GM23338 (cell line): ENCODE results near the gene FMO2. TPM values are rescaled to one million over a fixed set of nuclear protein-coding genes. Genes with fewer than 3 reads are reported as not detected.

Experiments
- ATAC-seq: fragments of 200-7000 bp; cut with Tn5 transposase; 3 replicates; pipeline ENCODE4 v1.9.1; 2020
- DNase-seq: peaks from one replicate; pipeline ENCODE4 v3.0.0-alpha.2; 2015; ENCODE audit warnings: low spot score
- H2AFZ ChIP-seq: fragments of 200-600 bp; sonication (generic); 2 replicates; pipeline ENCODE4 v1.8.0; 2016; ENCODE audit warnings: antibody characterized with exemption, mild to moderate bottlenecking, moderate library complexity
- H3F3A ChIP-seq: fragments of 200-600 bp; sonication (generic); replicated peaks from 2 replicates; pipeline ENCODE4 v1.8.0; 2017; ENCODE audit warnings: antibody characterized with exemption, mixed run types, low read depth
- H3K27ac ChIP-seq: fragments of 200-600 bp; sonication (generic); 2 replicates; pipeline ENCODE4 v1.6.1; 2016; ENCODE audit warnings: low read depth
- H3K27me3 ChIP-seq: fragments of 200-600 bp; sonication (generic); 2 replicates; pipeline ENCODE4 v1.8.0; 2016; ENCODE audit warnings: mild to moderate bottlenecking, mixed run types, moderate library complexity; ENCODE audit not compliant: insufficient read depth
- H3K36me3 ChIP-seq: fragments of 200-600 bp; sonication (generic); 2 replicates; pipeline ENCODE4 v1.8.0; 2016; ENCODE audit warnings: mild to moderate bottlenecking; ENCODE audit not compliant: insufficient read depth
- H3K4me1 ChIP-seq: fragments of 200-600 bp; sonication (generic); 2 replicates; pipeline ENCODE4 v1.8.0; 2016; ENCODE audit warnings: mild to moderate bottlenecking, moderate library complexity; ENCODE audit not compliant: insufficient read depth
- H3K4me2 ChIP-seq: fragments of 200-600 bp; sonication (generic); 2 replicates; pipeline ENCODE4 v1.7.1; 2017; ENCODE audit warnings: mixed run types
- H3K4me3 ChIP-seq: fragments of 200-600 bp; sonication (generic); 2 replicates; pipeline ENCODE4 v1.6.1; 2016; ENCODE audit warnings: mixed run types
- H3K79me2 ChIP-seq: fragments of 200-600 bp; sonication (generic); replicated peaks from 2 replicates; pipeline ENCODE4 v1.8.0; 2017; ENCODE audit warnings: mild to moderate bottlenecking; ENCODE audit not compliant: insufficient read depth
- H3K9me2 ChIP-seq: fragments of 200-600 bp; sonication (generic); 2 replicates; pipeline ENCODE4 v1.8.0; 2017; ENCODE audit not compliant: insufficient read depth
- H4K20me1 ChIP-seq: fragments of 200-600 bp; sonication (generic); replicated peaks from 2 replicates; pipeline ENCODE4 v1.8.0; 2017; ENCODE audit warnings: mild to moderate bottlenecking; ENCODE audit not compliant: insufficient read depth
- H3K27ac Mint-ChIP-seq: 2 replicates; pipeline ENCODE4 v1.8.0; 2020; ENCODE audit warnings: inconsistent platforms, mild to moderate bottlenecking, moderate library complexity, mixed read lengths
- H3K27me3 Mint-ChIP-seq: 3 replicates; pipeline ENCODE4 v1.8.0; 2022; ENCODE audit warnings: low read depth, mild to moderate bottlenecking, moderate library complexity, mixed read lengths, inconsistent platforms; ENCODE audit not compliant: insufficient read depth, poor library complexity
- H3K36me3 Mint-ChIP-seq: 3 replicates; pipeline ENCODE4 v1.8.0; 2021; ENCODE audit warnings: low read depth, mild to moderate bottlenecking, inconsistent platforms, moderate library complexity, mixed read lengths
- H3K4me1 Mint-ChIP-seq: 3 replicates; pipeline ENCODE4 v1.8.0; 2020; ENCODE audit warnings: mild to moderate bottlenecking, inconsistent platforms, mixed read lengths
- H3K4me3 Mint-ChIP-seq: 3 replicates; pipeline ENCODE4 v1.8.0; 2021; ENCODE audit warnings: moderate library complexity, mild to moderate bottlenecking, inconsistent platforms, mixed read lengths
- H3K9me3 Mint-ChIP-seq: 3 replicates; pipeline ENCODE4 v1.8.0; 2020; ENCODE audit warnings: moderate library complexity, mild to moderate bottlenecking, inconsistent platforms, mixed read lengths
- CTCF ChIP-seq, 2 experiments: fragments of 200-600 bp in 1 of 2; sonication (generic) in 1 of 2; conservative IDR thresholded peaks; 2 replicates each; pipeline versions ENCODE4 v1.5.1 to v1.6.1; 2016 to 2017; ENCODE audit warnings: antibody characterized with exemption in 2 of 2, low read depth in 2 of 2, mild to moderate bottlenecking in 2 of 2, moderate library complexity in 1 of 2
- JUNB ChIP-seq: IDR thresholded peaks from one replicate; pipeline ENCODE4 v1.6.1; 2016; ENCODE audit warnings: antibody characterized with exemption; ENCODE audit not compliant: unreplicated experiment
- NANOG ChIP-seq: IDR thresholded peaks from 2 replicates; pipeline ENCODE4 v1.6.1; 2016; ENCODE audit warnings: antibody characterized with exemption, borderline replicate concordance
- STAT1 ChIP-seq: IDR thresholded peaks from one replicate; pipeline ENCODE4 v1.6.1; 2016; ENCODE audit warnings: antibody characterized with exemption; ENCODE audit not compliant: unreplicated experiment
- ZNF114 ChIP-seq: fragments of 250-450 bp; sonication (Bioruptor Pico); IDR thresholded peaks from 2 replicates; pipeline ENCODE4 v1.5.0; 2020; ENCODE audit warnings: mild to moderate bottlenecking, moderate library complexity
- ZNF331 ChIP-seq: fragments of 250-450 bp; sonication (Bioruptor Pico); IDR thresholded peaks from 2 replicates; pipeline ENCODE4 v1.5.0; 2020; ENCODE audit warnings: low read depth, mild to moderate bottlenecking, moderate library complexity
- ZNF462 ChIP-seq: fragments of 250-450 bp; sonication (Bioruptor Pico); IDR thresholded peaks from 2 replicates; pipeline ENCODE4 v1.5.0; 2020; ENCODE audit warnings: mild to moderate bottlenecking, moderate library complexity
- polyA plus RNA-seq: library from polyadenylated mRNA; unstranded; fragments of >200 nt; fragmentation: Nextera tagmentation; extraction: Ambion mirVana; gene quantifications from 2 replicates; pipeline ENCODE4 v1.2.1, GENCODE V29; 2016
- total RNA-seq: library from RNA; depleted of rRNA; stranded (reverse); fragments of >200 nt; shearing (Covaris generic); gene quantifications from 2 replicates; pipeline ENCODE4 v1.2.3, GENCODE V29; 2014

The FMO2 gene
- total and polyA plus RNA-seq, 2 experiments from 2014 or later = 0.31 TPM; not detected in 1

GRCh38 chr1:171245458-171246064, 60.5 kb downstream of the FMO2 start:
- H3K27me3 Mint-ChIP-seq = no peaks in the 10 kb centered on the region
- Histone ChIP-seq H2AFZ (no peak overlapping the region), H3F3A (no peaks in the 10 kb centered on the region), H3K79me2 (no peaks in the 10 kb centered on the region), H3K27me3 (peaks cover 23% of the 10 kb centered on the region), H3K4me3 (no peak overlapping the region), H3K36me3 (no peaks in the 10 kb centered on the region), H4K20me1 (no peaks in the 10 kb centered on the region), H3K9me2 (0 out of 2 replicates have a peak, but pooled peaks cover 6% of the 10 kb centered on the region), H3K4me2 (no peak overlapping the region), H3K27ac (no peak overlapping the region), H3K4me1 (peaks cover 12% of the 10 kb centered on the region)
- peaks cover 3% of the 10 kb centered on the region; the same call in 1 of the 3 replicates for H3K4me1 Mint-ChIP-seq
- DNase-seq = peak; percentile 85
- TF ChIP-seq CTCF (conservative IDR thresholded peaks at IDR 0.05; ENCODE audit: low read depth in 2 of 2) (peak; percentile 87 to 93), NANOG (no peak)
- no peaks in the 10 kb centered on the region for H3K36me3 Mint-ChIP-seq
- peak; percentile 92 for ATAC-seq
- H3K27ac Mint-ChIP-seq = no peak overlapping the region
- H3K4me3 Mint-ChIP-seq = no peak overlapping the region
- no peaks in the 10 kb centered on the region; the same call in 2 of the 3 replicates for H3K9me3 Mint-ChIP-seq

GRCh38 chr1:171247501-171247900, 62.4 kb downstream of the FMO2 start:
- Histone ChIP-seq H3K27ac (no peak overlapping the region), H3F3A (no peaks in the 10 kb centered on the region), H3K4me1 (peaks cover 27% of the 10 kb centered on the region), H3K27me3 (peaks cover 38% of the 10 kb centered on the region), H3K36me3 (no peaks in the 10 kb centered on the region), H3K4me2 (no peak overlapping the region), H4K20me1 (no peaks in the 10 kb centered on the region), H2AFZ (no peak overlapping the region), H3K9me2 (no peaks in the 10 kb centered on the region), H3K4me3 (no peak overlapping the region), H3K79me2 (no peaks in the 10 kb centered on the region)
- no peak for TF ChIP-seq JUNB
- TF ChIP-seq STAT1 = no peak
- TF ChIP-seq ZNF114 (CRISPR knock-in tag) = no peak
- TF ChIP-seq ZNF331 (CRISPR knock-in tag) = no peak
- TF ChIP-seq NANOG = no peak
- no peak for TF ChIP-seq CTCF (conservative IDR thresholded peaks at IDR 0.05; ENCODE audit: low read depth in 2 of 2)
- no peak for TF ChIP-seq ZNF462 (CRISPR knock-in tag)
- peaks cover 18% of the 10 kb centered on the region for H3K4me1 Mint-ChIP-seq
- H3K9me3 Mint-ChIP-seq = no peaks in the 10 kb centered on the region; the same call in 2 of the 3 replicates
- no peaks in the 10 kb centered on the region for H3K36me3 Mint-ChIP-seq
- H3K27ac Mint-ChIP-seq = no peak overlapping the region
- H3K4me3 Mint-ChIP-seq = no peak overlapping the region
- DNase-seq (no peak), ATAC-seq (no peak)
- H3K27me3 Mint-ChIP-seq = no peaks in the 10 kb centered on the region
